Eye (tissue), 1 donor: Measurements from ENCODE around the gene GOLGA8R.
"Not testable (repeated sequence)": the region's sequence is repeated elsewhere in the genome, so short reads cannot be mapped to it uniquely, and the experiment has no call there.

ENCODE experiments used
- DNase-seq: peaks from one replicate; pipeline ENCODE4 v3.0.0-alpha.2; 2015

GOLGA8R gene

GRCh38 chr15:30414160-30414559 lies at the start of gene GOLGA8R:
Gene GOLGA8R, minus strand, starts transcription at chr15:30414260. Its CDS starts 98 bp downstream, at chr15:30414162.
- not testable (repeated sequence) for DNase-seq

GRCh38 chr15:30463849-30464248 lies 49.8 kb upstream of the GOLGA8R start:
- DNase-seq: not testable (repeated sequence)

- DNase-seq: not testable (repeated sequence)
These were observed 48.1 kb upstream of the GOLGA8R start for GRCh38 chr15:30462176-30462575.

- not testable (repeated sequence) for DNase-seq
These were observed 38.6 kb upstream of the GOLGA8R start for GRCh38 chr15:30452702-30453101.

- not testable (repeated sequence) for DNase-seq
These were observed 24.3 kb upstream of the GOLGA8R start for GRCh38 chr15:30438348-30438747.

- DNase-seq: not testable (repeated sequence)
These were observed 21.8 kb upstream of the GOLGA8R start for GRCh38 chr15:30435878-30436277.

- not testable (repeated sequence) for DNase-seq
These were observed 6.7 kb upstream of the GOLGA8R start for GRCh38 chr15:30420723-30421122.

- DNase-seq: peak; percentile 0
These were observed 6.4 kb downstream of the GOLGA8R start for GRCh38 chr15:30407636-30408035.

GRCh38 chr15:30398988-30399387 lies 15.1 kb downstream of the GOLGA8R start:
- not testable (repeated sequence) for DNase-seq

- DNase-seq: not testable (repeated sequence)
These were observed 20.4 kb downstream of the GOLGA8R start for GRCh38 chr15:30393664-30393991.

- DNase-seq: not testable (repeated sequence)
These were observed 21.0 kb downstream of the GOLGA8R start, which contains the start of gene CHRFAM7A for GRCh38 chr15:30392766-30393663. Gene CHRFAM7A, minus strand, starts transcription at chr15:30393540. Its CDS starts 10,189 bp downstream, at chr15:30383351.

- DNase-seq: not testable (repeated sequence)
These were observed 27.7 kb downstream of the GOLGA8R start for GRCh38 chr15:30386318-30386887.

- DNase-seq: not testable (repeated sequence)
These were observed 37.0 kb downstream of the GOLGA8R start for GRCh38 chr15:30377082-30377413.

- not testable (repeated sequence) for DNase-seq
These were observed 37.5 kb downstream of the GOLGA8R start for GRCh38 chr15:30376375-30377081.

- DNase-seq: not testable (repeated sequence)
These were observed 38.2 kb downstream of the GOLGA8R start for GRCh38 chr15:30375872-30376271.

- DNase-seq: not testable (repeated sequence)
These were observed 39.2 kb downstream of the GOLGA8R start for GRCh38 chr15:30374862-30375261.

- DNase-seq: not testable (repeated sequence)
These were observed 45.8 kb downstream of the GOLGA8R start for GRCh38 chr15:30368271-30368670.

GRCh38 chr15:30367246-30367645 lies 46.8 kb downstream of the GOLGA8R start:
- not testable (repeated sequence) for DNase-seq

GRCh38 chr15:30361404-30361803 lies 52.7 kb downstream of the GOLGA8R start:
- not testable (repeated sequence) for DNase-seq

GRCh38 chr15:30360990-30361389 lies 53.1 kb downstream of the GOLGA8R start:
- DNase-seq: not testable (repeated sequence)

- not testable (repeated sequence) for DNase-seq
These were observed 59.0 kb downstream of the GOLGA8R start for GRCh38 chr15:30355043-30355442.
